ENCODE measurements around the gene SLC6A5.

GRCh38 chr11:20598492-20598891 is 916 bp upstream of the SLC6A5 start:
- TF ChIP-seq, protein P1, sequence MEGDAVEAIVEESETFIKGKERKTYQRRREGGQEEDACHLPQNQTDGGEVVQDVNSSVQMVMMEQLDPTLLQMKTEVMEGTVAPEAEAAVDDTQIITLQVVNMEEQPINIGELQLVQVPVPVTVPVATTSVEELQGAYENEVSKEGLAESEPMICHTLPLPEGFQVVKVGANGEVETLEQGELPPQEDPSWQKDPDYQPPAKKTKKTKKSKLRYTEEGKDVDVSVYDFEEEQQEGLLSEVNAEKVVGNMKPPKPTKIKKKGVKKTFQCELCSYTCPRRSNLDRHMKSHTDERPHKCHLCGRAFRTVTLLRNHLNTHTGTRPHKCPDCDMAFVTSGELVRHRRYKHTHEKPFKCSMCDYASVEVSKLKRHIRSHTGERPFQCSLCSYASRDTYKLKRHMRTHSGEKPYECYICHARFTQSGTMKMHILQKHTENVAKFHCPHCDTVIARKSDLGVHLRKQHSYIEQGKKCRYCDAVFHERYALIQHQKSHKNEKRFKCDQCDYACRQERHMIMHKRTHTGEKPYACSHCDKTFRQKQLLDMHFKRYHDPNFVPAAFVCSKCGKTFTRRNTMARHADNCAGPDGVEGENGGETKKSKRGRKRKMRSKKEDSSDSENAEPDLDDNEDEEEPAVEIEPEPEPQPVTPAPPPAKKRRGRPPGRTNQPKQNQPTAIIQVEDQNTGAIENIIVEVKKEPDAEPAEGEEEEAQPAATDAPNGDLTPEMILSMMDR (IDR thresholded peaks at IDR 0.05 in 4 of 5, conservative IDR thresholded peaks at IDR 0.05 in 1 of 5): no peak
- TF ChIP-seq POLR2A (IDR thresholded peaks at IDR 0.05): no peak
